Activated naive CD4-positive, alpha-beta T cell treated with anti-CD3 and anti-CD28 coated beads, Interleukin-2, amount 50 U/mL, for 16 hours (primary cell): ENCODE results near the gene APOO.

Experiments used
- DNase-seq: peaks from one replicate; pipeline ENCODE4 v3.0.0-alpha.2; 2020

Gene APOO

GRCh38 chrX:23857935-23858334 is 49.8 kb downstream of the APOO start:
- no peak for DNase-seq

DNA sequence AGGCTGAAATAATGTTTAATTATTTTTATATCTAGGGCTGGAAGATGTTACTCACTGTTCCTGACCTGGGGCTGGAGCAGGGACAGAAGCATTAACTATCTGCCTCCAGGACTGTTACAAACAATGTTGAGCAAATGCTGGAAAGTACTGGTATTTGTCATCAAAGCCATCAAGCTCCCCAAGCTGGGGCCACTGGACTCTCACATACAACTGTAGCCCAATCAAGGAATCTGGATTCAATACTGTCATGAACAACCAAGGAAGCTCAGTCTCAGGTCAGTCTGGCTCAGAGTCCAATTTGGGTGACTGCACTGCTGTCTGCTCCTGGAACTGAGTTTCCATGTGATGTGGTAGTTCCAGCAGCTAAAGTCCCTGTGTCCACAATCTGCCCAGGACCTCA is 50.4 kb downstream of the APOO start:
- DNase-seq: no peak

- DNase-seq: no peak
Measured at GRCh38 chrX:23855569-23855968, 52.2 kb downstream of the APOO start.

- DNase-seq: no peak
Measured at GRCh38 chrX:23854945-23855344, 52.8 kb downstream of the APOO start.

DNA sequence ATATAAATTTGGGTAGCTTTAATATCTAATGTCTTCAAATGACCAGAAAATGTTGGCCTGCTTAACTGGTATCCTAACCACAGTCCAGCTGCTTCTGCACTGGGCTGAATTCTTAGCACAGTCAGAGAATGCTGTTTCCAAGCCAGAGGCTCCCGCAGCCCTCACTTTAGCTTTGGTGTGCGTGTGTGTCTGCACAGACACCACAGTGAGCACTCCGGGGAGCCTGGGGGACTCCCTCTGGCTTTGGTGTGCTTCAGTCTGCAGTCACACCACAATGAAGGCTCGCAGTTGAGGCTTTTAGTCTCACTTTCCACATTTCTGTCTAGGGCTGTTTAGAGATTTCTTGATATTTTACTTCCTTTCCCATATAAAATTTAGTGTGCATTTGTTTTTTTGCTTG is 53.6 kb downstream of the APOO start:
- no peak for DNase-seq

GRCh38 chrX:23851544-23851943 is 56.2 kb downstream of the APOO start:
- DNase-seq: no peak

DNA sequence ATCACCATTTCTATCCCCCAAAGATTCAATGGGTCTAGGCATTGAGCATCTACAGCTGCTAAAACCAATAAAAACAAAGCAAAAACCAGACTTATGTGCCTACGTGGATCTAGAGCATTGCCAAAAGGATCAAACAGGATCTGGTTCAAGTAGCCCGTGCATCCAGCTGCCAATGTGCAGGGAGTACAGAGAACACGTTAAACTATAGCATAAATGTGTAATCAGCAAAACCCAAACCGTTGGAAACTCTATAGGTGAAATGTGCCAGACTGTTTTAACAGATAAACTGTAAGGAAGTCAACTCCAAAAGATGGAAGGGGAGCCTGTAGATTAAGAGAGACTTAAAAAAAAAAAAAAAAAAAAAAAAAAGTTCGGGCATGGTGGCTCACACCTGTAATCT is 58.5 kb downstream of the APOO start:
- no peak for DNase-seq

DNA sequence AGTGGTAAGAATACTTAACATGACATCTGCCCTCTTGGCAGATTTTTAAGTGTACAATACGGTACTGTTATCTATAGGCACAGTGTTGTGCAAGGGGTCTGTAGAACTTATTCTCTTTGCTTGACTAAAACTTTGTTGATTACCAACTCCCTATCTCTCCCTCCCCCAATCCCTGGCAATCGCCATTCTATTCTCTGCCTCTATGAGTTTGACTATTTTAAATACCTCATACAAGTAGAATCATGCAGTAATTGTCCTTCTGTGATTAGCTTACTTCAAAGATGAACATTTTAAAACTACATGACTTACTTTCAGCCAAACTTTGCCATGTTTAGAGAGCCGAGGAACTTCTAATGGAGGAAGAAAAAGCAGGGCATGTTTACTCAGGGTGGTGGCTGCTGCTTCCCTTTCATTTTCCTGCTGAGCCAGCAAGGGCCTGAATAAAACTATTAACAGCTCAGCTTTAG is 62.4 kb downstream of the APOO start:
- DNase-seq: no peak

- no peak for DNase-seq
Measured at GRCh38 chrX:23844502-23845138, 63.1 kb downstream of the APOO start.

DNA sequence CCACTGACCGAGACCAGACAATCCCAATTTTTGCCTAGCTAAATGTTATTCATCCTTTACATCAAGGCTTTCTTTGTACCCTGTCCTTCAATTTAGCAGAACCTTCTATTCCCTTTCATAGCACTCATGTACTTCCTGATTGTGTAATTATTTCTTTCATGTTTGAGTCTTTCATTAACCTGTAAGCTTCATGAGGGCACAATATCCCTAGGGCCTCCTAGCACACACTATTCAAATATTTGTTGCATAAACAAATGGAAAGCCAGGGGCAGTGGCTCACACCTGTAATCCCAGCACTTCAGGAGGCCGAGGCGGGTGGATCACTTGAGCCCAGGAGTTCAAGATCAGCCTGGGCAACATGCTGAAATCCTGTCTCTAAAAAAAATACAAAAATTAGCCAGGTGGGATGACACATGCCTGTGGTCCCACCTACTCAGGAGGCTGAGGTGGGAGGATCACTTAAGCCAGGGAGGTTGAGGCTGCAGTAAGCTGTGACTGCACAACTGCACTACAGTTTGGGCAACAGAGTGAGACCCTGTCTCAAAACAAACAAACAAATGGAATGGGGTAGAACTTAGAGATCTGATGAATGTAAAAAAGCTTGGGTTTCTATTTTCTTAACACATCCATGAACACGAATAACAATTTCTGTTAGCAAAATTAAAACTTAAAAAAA is 65.8 kb downstream of the APOO start:
- no peak for DNase-seq

GRCh38 chrX:23840674-23841073 is 67.1 kb downstream of the APOO start:
- DNase-seq: no peak

- no peak for DNase-seq
Measured at GRCh38 chrX:23838953-23839352, 68.8 kb downstream of the APOO start.

- no peak for DNase-seq
Measured at GRCh38 chrX:23832721-23833120, 75.0 kb downstream of the APOO start.

GRCh38 chrX:23828881-23829280 is 78.9 kb downstream of the APOO start:
- DNase-seq: no peak

GRCh38 chrX:23826653-23827052 is 81.1 kb downstream of the APOO start:
- no peak for DNase-seq

DNA sequence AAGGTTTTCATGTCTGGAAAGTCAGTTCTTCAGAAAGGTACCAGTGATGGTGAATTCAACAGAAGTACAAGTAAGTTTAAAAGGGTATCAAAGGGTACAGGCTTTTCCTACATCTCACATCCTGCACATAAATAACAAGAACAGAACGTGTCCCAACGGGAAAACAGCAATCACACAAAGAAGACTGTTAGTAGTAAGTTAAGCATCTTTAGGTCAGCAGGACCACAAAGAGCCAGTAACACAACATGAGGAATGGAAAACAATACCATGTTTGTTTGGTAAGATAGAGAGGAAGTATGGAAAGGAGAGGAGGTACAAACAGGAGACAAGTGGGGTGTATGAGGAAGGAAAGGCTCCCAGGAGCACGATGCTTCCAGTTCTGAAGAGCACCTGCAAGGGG is 81.5 kb downstream of the APOO start:
- DNase-seq: no peak

GRCh38 chrX:23825675-23826074 is 82.1 kb downstream of the APOO start:
- DNase-seq: no peak

- no peak for DNase-seq
Measured at GRCh38 chrX:23822841-23823240, 84.9 kb downstream of the APOO start.

DNA sequence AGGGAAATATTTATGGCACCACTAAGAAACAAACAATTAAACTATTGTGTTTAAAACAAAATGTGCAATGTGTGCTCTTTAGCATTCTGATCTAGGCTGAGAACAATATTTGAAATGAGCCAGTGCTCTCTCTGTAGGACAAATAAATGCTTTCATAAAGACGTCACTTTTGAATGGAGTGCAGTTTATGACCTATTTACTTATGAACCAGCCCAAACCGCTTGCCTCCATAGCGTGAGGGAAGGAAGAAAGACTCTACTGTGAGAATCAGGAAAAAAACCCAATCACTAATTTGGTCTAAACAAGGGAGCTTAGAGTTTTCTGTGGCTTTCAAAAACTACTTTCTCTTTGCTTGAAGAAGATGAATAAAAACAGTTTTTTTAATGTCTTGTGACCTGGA is 85.3 kb downstream of the APOO start:
- no peak for DNase-seq

DNA sequence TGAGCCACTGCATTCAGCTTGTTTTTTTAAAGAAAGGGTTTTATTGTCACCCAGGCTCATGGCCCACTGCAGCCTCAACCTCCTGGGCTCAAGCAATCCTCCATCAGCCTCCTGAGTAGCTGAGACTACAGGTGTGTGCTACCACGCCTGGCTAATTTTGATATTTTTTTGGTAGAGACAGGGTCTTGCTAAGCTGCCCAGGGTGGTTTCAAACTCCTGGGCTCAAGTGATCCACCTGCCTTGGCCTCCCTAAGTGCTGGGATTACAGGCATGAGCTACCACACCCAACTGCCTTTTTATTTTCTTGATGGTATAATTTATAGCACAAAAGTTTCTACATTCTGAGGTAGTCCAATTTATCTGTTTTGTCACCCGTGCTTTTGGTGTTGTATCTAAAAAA is 85.9 kb downstream of the APOO start:
- no peak for DNase-seq

- no peak for DNase-seq
Measured at GRCh38 chrX:23820235-23820782, 87.4 kb downstream of the APOO start.

DNA sequence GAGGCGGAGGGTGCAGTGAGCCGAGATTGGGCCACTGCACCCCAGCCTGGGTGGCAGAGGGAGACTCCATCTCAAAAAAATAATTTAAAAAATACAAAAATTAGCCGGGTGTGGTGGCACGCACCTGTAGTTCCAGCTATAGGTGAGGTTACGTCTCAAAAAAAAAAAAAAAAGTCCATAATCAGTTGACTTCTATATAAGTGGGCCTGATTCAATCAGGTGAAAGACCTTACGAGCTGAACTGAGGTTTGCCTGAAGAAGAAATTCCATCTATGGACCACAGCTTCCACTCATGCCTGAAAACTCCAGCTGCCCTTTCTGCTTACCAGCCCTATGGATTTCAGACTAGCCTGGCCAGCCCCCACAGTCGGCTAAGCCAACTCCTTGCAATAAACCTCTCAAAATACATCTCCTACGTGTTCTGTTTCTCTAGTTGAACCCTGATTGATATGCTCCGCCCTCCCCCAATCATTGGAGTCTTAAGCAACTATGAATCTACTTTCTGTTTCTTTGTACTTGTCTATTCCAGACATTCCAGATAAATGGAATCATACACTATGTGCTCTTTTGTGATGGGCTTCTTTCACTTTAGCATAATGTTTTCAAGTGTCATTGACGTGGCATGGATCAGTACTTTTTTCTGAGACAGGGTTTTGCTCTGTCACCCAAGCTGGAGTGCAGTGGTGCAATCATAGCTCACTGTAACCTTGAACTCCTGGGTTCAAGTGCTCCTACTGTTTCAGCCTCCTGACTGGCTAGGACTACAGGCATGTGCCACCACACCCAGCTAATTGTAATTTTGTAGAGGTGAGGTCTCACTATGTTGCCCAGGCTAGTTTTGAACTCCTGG is 88.1 kb downstream of the APOO start:
- DNase-seq: no peak

- no peak for DNase-seq
Measured at GRCh38 chrX:23817979-23818336, 89.8 kb downstream of the APOO start.

- DNase-seq: no peak
Measured at GRCh38 chrX:23816179-23816578, 91.6 kb downstream of the APOO start.
